ENCODE data around the gene PKIG.

Gene PKIG

DNA sequence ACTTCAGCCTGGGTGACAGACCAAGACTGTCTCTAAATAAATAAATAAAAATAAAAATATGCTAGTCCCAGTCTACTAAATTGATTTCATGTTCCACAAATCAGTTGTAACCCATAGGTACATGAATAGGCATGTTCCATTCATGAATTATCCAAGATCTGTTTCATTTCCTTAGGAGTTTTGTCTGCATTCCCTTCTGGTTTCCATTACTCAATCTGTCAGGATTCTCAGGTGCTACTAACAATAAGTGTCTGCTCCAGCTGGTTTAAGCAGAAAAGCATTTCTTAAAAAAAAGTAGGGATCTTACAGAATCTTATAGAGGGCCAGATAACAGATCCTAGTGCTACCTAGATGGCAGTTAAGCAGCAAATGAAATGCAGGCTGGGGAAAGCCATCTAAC is 15.6 kb upstream of the PKIG start:
- Histone ChIP-seq H3K4me2 (ENCODE audit: insufficient read depth, low read length, poor library complexity, severe bottlenecking) (no peak overlapping the region), H2BK12ac (ENCODE audit: low read length) (no peak overlapping the region), H2AK5ac (ENCODE audit: low read depth, low read length) (no peak overlapping the region), H2BK5ac (ENCODE audit: low read length) (no peak overlapping the region), H3K9ac (ENCODE audit: low read depth, low read length, poor library complexity) (no peak overlapping the region), H3K4me3 (ENCODE audit: low read length in 2 of 2) (no peak overlapping the region), H3K36me3 (replicated peaks in 1 of 2; ENCODE audit: control insufficient read depth in 2 of 2, insufficient read depth in 2 of 2, low read length in 2 of 2) (no peaks in the 10 kb centered on the region), H2BK120ac (ENCODE audit: low read depth, low read length) (no peak overlapping the region), H4K8ac (ENCODE audit: low read depth, low read length) (no peak overlapping the region), H3K18ac (ENCODE audit: low read length) (no peak overlapping the region), H2BK15ac (ENCODE audit: low read length) (no peak overlapping the region), H3K79me1 (ENCODE audit: low read depth, low read length) (no peaks in the 10 kb centered on the region), H3K14ac (ENCODE audit: low read length) (no peak overlapping the region), H3K4me1 (ENCODE audit: control insufficient read depth in 2 of 2, insufficient read depth in 1 of 2, low read depth in 1 of 2, low read length in 2 of 2) (peaks cover 0 to 5% of the 10 kb centered on the region in 2 donors), H3K23ac (ENCODE audit: low read depth, low read length, poor library complexity) (no peak overlapping the region), H3K27ac (replicated peaks; ENCODE audit: low read length) (no peak overlapping the region), H3K27me3 (ENCODE audit: control insufficient read depth in 3 of 3, insufficient read depth in 3 of 3, low read depth in 1 of 3, low read length in 3 of 3) (no peaks in the 10 kb centered on the region), H3K4ac (ENCODE audit: low read length) (no peak overlapping the region), H2AFZ (ENCODE audit: low read length) (no peak overlapping the region), H4K91ac (ENCODE audit: low read depth, low read length, poor library complexity) (no peak overlapping the region), H3K9me3 (replicated peaks in 1 of 2; ENCODE audit: control insufficient read depth in 2 of 2, insufficient read depth in 1 of 2, low read depth in 1 of 2, low read length in 2 of 2) (no peaks in the 10 kb centered on the region)
- DNase-seq (ENCODE audit: low spot score): no peak

DNA sequence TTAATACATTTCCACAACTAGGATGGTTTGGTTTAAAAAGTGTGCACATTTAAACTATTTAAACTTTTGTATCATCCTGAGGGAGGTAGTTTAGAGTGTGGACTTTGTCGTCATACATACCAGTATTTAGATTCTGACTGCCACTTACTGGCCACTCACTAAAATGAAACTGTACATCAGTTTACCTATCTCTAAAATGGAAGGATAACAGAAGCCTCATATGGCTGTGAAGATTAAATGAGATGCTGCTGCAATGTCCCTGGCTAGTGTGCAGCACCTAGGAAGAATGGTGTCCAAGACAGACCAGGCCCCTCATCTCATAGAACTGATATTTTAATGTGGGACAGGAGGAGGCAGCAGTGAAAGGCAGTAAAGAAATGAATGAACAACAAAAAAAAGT is 12.0 kb upstream of the PKIG start:
- H3K9me3 ChIP-seq (replicated peaks in 1 of 2; ENCODE audit: control insufficient read depth in 2 of 2, insufficient read depth in 1 of 2, low read depth in 1 of 2, low read length in 2 of 2): no peaks in the 10 kb centered on the region
- DNase-seq (ENCODE audit: low spot score): no peak

DNA sequence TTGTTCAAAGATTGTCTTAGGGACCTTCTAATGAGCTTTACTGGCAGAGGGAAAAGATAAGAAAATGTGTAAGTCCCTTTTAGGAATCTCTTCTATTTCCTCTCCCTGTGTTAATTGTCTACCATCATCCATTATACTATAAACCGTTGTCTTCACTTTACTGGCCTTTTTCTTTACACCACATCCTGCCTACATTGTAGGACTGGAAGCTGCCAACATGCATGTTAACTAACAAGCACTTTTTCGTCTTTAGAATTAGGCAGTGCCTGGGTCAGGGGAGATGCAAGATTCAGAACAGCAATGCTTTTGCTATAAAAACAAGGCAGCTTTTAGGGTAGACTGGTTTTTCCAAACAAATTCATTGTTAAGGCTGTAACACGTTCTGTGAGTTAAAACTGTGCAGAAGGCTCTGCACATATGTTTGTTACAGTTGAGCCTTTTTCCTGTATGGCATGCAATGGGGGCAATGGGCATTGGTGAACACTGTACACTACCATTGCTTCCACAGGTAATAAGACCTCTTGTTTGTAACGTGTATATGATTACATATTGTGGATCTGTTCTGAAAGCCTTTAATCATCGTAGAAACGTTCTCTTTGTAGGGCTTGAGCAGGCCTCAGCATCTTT is 10.9 kb upstream of the PKIG start:
- Histone ChIP-seq H3K18ac (ENCODE audit: low read length) (no peak overlapping the region), H3K4me3 (ENCODE audit: low read length in 2 of 2) (no peak overlapping the region), H3K27me3 (ENCODE audit: control insufficient read depth in 3 of 3, insufficient read depth in 3 of 3, low read depth in 1 of 3, low read length in 3 of 3) (no peaks in the 10 kb centered on the region), H3K14ac (ENCODE audit: low read length) (no peak overlapping the region), H2BK120ac (ENCODE audit: low read depth, low read length) (no peak overlapping the region), H3K4me1 (ENCODE audit: control insufficient read depth in 2 of 2, insufficient read depth in 1 of 2, low read depth in 1 of 2, low read length in 2 of 2) (peaks cover 3 to 10% of the 10 kb centered on the region in 2 donors), H3K23ac (ENCODE audit: low read depth, low read length, poor library complexity) (no peak overlapping the region), H2BK5ac (ENCODE audit: low read length) (no peak overlapping the region), H3K4me2 (ENCODE audit: insufficient read depth, low read length, poor library complexity, severe bottlenecking) (no peak overlapping the region), H3K27ac (replicated peaks; ENCODE audit: low read length) (no peak overlapping the region), H3K9me3 (replicated peaks in 1 of 2; ENCODE audit: control insufficient read depth in 2 of 2, insufficient read depth in 1 of 2, low read depth in 1 of 2, low read length in 2 of 2) (no peaks in the 10 kb centered on the region), H3K9ac (ENCODE audit: low read depth, low read length, poor library complexity) (no peak overlapping the region), H3K4ac (ENCODE audit: low read length) (no peak overlapping the region), H4K8ac (ENCODE audit: low read depth, low read length) (no peak overlapping the region), H4K91ac (ENCODE audit: low read depth, low read length, poor library complexity) (no peak overlapping the region), H2AFZ (ENCODE audit: low read length) (no peak overlapping the region), H2BK15ac (ENCODE audit: low read length) (no peak overlapping the region), H2AK5ac (ENCODE audit: low read depth, low read length) (no peak overlapping the region), H3K79me1 (ENCODE audit: low read depth, low read length) (no peaks in the 10 kb centered on the region), H2BK12ac (ENCODE audit: low read length) (no peak overlapping the region), H3K36me3 (replicated peaks in 1 of 2; ENCODE audit: control insufficient read depth in 2 of 2, insufficient read depth in 2 of 2, low read length in 2 of 2) (no peaks in the 10 kb centered on the region)
- no CpG with 5 or more reads among the region's 6 CpGs for WGBS, 2 donors (ENCODE audit: extremely low coverage in 2 of 2, insufficient read length in 2 of 2, insufficient replicate concordance in 1 of 2)
- DNase-seq (ENCODE audit: low spot score): no peak

More for the DNA sequence above, 12.0 kb upstream of the PKIG start:
- H3K4me2 ChIP-seq (ENCODE audit: insufficient read depth, low read length, poor library complexity, severe bottlenecking): no peak overlapping the region
- no peaks in the 10 kb centered on the region for H3K79me1 ChIP-seq (ENCODE audit: low read depth, low read length)
- no peak overlapping the region for H3K23ac ChIP-seq (ENCODE audit: low read depth, low read length, poor library complexity)
- no peak overlapping the region for H2BK12ac ChIP-seq (ENCODE audit: low read length)
- no peak overlapping the region for H3K27ac ChIP-seq (replicated peaks; ENCODE audit: low read length)
- peaks cover 3 to 10% of the 10 kb centered on the region in 2 donors for H3K4me1 ChIP-seq (ENCODE audit: control insufficient read depth in 2 of 2, insufficient read depth in 1 of 2, low read depth in 1 of 2, low read length in 2 of 2)
- no peak overlapping the region for H2AK5ac ChIP-seq (ENCODE audit: low read depth, low read length)
- no peak overlapping the region for H3K9ac ChIP-seq (ENCODE audit: low read depth, low read length, poor library complexity)
- no peak overlapping the region for H3K4ac ChIP-seq (ENCODE audit: low read length)
- no peak overlapping the region for H3K4me3 ChIP-seq (ENCODE audit: low read length in 2 of 2)
- no peak overlapping the region for H4K91ac ChIP-seq (ENCODE audit: low read depth, low read length, poor library complexity)
- H2AFZ ChIP-seq (ENCODE audit: low read length): no peak overlapping the region
- H3K27me3 ChIP-seq (ENCODE audit: control insufficient read depth in 3 of 3, insufficient read depth in 3 of 3, low read depth in 1 of 3, low read length in 3 of 3): no peaks in the 10 kb centered on the region
- no peaks in the 10 kb centered on the region for H3K36me3 ChIP-seq (replicated peaks in 1 of 2; ENCODE audit: control insufficient read depth in 2 of 2, insufficient read depth in 2 of 2, low read length in 2 of 2)
- H2BK120ac ChIP-seq (ENCODE audit: low read depth, low read length): no peak overlapping the region
- no CpG with 5 or more reads among the region's 1 CpG for WGBS, 2 donors (ENCODE audit: extremely low coverage in 2 of 2, insufficient read length in 2 of 2, insufficient replicate concordance in 1 of 2)
- no peak overlapping the region for H3K14ac ChIP-seq (ENCODE audit: low read length)
- H4K8ac ChIP-seq (ENCODE audit: low read depth, low read length): no peak overlapping the region
- no peak overlapping the region for H3K18ac ChIP-seq (ENCODE audit: low read length)
- H2BK15ac ChIP-seq (ENCODE audit: low read length): no peak overlapping the region
- H2BK5ac ChIP-seq (ENCODE audit: low read length): no peak overlapping the region

- Histone ChIP-seq H3K4me1 (ENCODE audit: control insufficient read depth in 2 of 2, insufficient read depth in 1 of 2, low read depth in 1 of 2, low read length in 2 of 2) (peaks cover 3 to 10% of the 10 kb centered on the region in 2 donors), H3K27ac (replicated peaks; ENCODE audit: low read length) (no peak overlapping the region)
- no CpG with 5 or more reads among the region's 6 CpGs for WGBS, 2 donors (ENCODE audit: extremely low coverage in 2 of 2, insufficient read length in 2 of 2, insufficient replicate concordance in 1 of 2)
These were observed 9.6 kb upstream of the PKIG start for GRCh38 chr20:44572551-44573500.

More at GRCh38 chr20:44572551-44573500, 9.6 kb upstream of the PKIG start:
- H2BK5ac ChIP-seq (ENCODE audit: low read length): no peak overlapping the region
- no peaks in the 10 kb centered on the region for H3K27me3 ChIP-seq (ENCODE audit: control insufficient read depth in 3 of 3, insufficient read depth in 3 of 3, low read depth in 1 of 3, low read length in 3 of 3)
- no peak overlapping the region for H3K14ac ChIP-seq (ENCODE audit: low read length)
- H3K9ac ChIP-seq (ENCODE audit: low read depth, low read length, poor library complexity): no peak overlapping the region
- DNase-seq (ENCODE audit: low spot score): no peak
- no peak overlapping the region for H3K4ac ChIP-seq (ENCODE audit: low read length)
- H2AK5ac ChIP-seq (ENCODE audit: low read depth, low read length): no peak overlapping the region
- no peak overlapping the region for H4K8ac ChIP-seq (ENCODE audit: low read depth, low read length)
- no peak overlapping the region for H2BK12ac ChIP-seq (ENCODE audit: low read length)
- no peak overlapping the region for H3K4me3 ChIP-seq (ENCODE audit: low read length in 2 of 2)
- no peak overlapping the region for H2AFZ ChIP-seq (ENCODE audit: low read length)
- no peak overlapping the region for H4K91ac ChIP-seq (ENCODE audit: low read depth, low read length, poor library complexity)
- H3K36me3 ChIP-seq (replicated peaks in 1 of 2; ENCODE audit: control insufficient read depth in 2 of 2, insufficient read depth in 2 of 2, low read length in 2 of 2): no peaks in the 10 kb centered on the region
- no peak overlapping the region for H3K23ac ChIP-seq (ENCODE audit: low read depth, low read length, poor library complexity)
- H2BK15ac ChIP-seq (ENCODE audit: low read length): no peak overlapping the region
- peak overlapping the region; percentile 59 for H3K18ac ChIP-seq (ENCODE audit: low read length)
- no peaks in the 10 kb centered on the region for H3K9me3 ChIP-seq (replicated peaks in 1 of 2; ENCODE audit: control insufficient read depth in 2 of 2, insufficient read depth in 1 of 2, low read depth in 1 of 2, low read length in 2 of 2)
- no peak overlapping the region for H2BK120ac ChIP-seq (ENCODE audit: low read depth, low read length)
- no peak overlapping the region for H3K4me2 ChIP-seq (ENCODE audit: insufficient read depth, low read length, poor library complexity, severe bottlenecking)
- H3K79me1 ChIP-seq (ENCODE audit: low read depth, low read length): no peaks in the 10 kb centered on the region

All from neuronal stem cell (in vitro differentiated cells).